Naive thymus-derived CD4-positive, alpha-beta T cell (primary cell): Measurements from ENCODE around the gene SLC37A1. TPM values are rescaled to one million over a fixed set of nuclear protein-coding genes. Genes with fewer than 3 reads are reported as not detected.

ENCODE experiments used
- ATAC-seq: fragments of 150-1000 bp; cut with Tn5 transposase; 2 replicates; pipeline ENCODE4 v1.10.0; 2021; ENCODE audit warnings: mild to moderate bottlenecking, moderate library complexity
- CTCF ChIA-PET: fragments of 350-600 bp; sonication (Branson Sonifier 250); formaldehyde crosslinking; loops from one replicate; lab custom pipeline; 2021; ENCODE audit warnings: antibody characterized with exemption; lab: Charles Lee
- POLR2A ChIA-PET: fragments of 350-600 bp; sonication (Branson Sonifier 250); formaldehyde crosslinking; loops from one replicate; lab custom pipeline; 2021; ENCODE audit warnings: antibody characterized with exemption, inconsistent platforms; lab: Charles Lee
- DNase-seq, 9 donors: peaks; one replicate each; pipeline versions ENCODE4 v3.0.0 to v3.0.0-alpha.2; 2020 to 2022; ENCODE audit warnings: mixed read lengths in 1 of 9
- H3K27ac ChIP-seq: one replicate; pipeline ENCODE4 v1.7.0; 2013; ENCODE audit warnings: mild to moderate bottlenecking, low read depth, low read length, moderate library complexity
- H3K27me3 ChIP-seq, 2 donors: one replicate each; pipeline ENCODE4 v1.7.0; 2013; ENCODE audit warnings: low read length in 2 of 2, mild to moderate bottlenecking in 2 of 2, moderate library complexity in 2 of 2; ENCODE audit not compliant: control insufficient read depth in 2 of 2, insufficient read depth in 2 of 2
- H3K36me3 ChIP-seq, 3 experiments: 1 replicate in 2 of 3; 2 replicates in 1 of 3; pipeline ENCODE4 v1.7.0; 2013; ENCODE audit warnings: low read length in 3 of 3, mild to moderate bottlenecking in 3 of 3, moderate library complexity in 1 of 3; ENCODE audit not compliant: insufficient read depth in 3 of 3, control insufficient read depth in 2 of 3
- H3K4me1 ChIP-seq, 2 donors: one replicate each; pipeline ENCODE4 v1.7.0; 2013; ENCODE audit warnings: low read length in 2 of 2, mild to moderate bottlenecking in 2 of 2, moderate library complexity in 1 of 2; ENCODE audit not compliant: control insufficient read depth in 2 of 2, insufficient read depth in 2 of 2
- H3K4me3 ChIP-seq: 2 replicates; pipeline ENCODE4 v1.7.0; 2013; ENCODE audit warnings: mild to moderate bottlenecking, low read length
- H3K9me3 ChIP-seq, 3 experiments: 1 replicate in 2 of 3; 2 replicates in 1 of 3; pipeline ENCODE4 v1.7.0; 2013; ENCODE audit warnings: low read length in 3 of 3; ENCODE audit not compliant: control insufficient read depth in 2 of 3
- H3K27ac Mint-ChIP-seq, 9 donors: one replicate each; pipeline ENCODE4 v1.8.0; 2020 to 2022; ENCODE audit warnings: mixed read lengths in 9 of 9, mild to moderate bottlenecking in 8 of 9, moderate library complexity in 5 of 9, inconsistent platforms in 2 of 9
- H3K27me3 Mint-ChIP-seq, 5 donors: one replicate each; pipeline ENCODE4 v1.8.0; 2021 to 2022; ENCODE audit warnings: mixed read lengths in 5 of 5, mild to moderate bottlenecking in 1 of 5
- H3K36me3 Mint-ChIP-seq, 5 donors: one replicate each; pipeline ENCODE4 v1.8.0; 2020 to 2022; ENCODE audit warnings: mixed read lengths in 5 of 5, mild to moderate bottlenecking in 3 of 5, inconsistent platforms in 1 of 5
- H3K4me1 Mint-ChIP-seq, 7 donors: one replicate each; pipeline ENCODE4 v1.8.0; 2020 to 2022; ENCODE audit warnings: mixed read lengths in 7 of 7, mild to moderate bottlenecking in 3 of 7, inconsistent platforms in 1 of 7
- H3K4me3 Mint-ChIP-seq, 10 donors: one replicate each; pipeline ENCODE4 v1.8.0; 2020 to 2022; ENCODE audit warnings: mild to moderate bottlenecking in 10 of 10, mixed read lengths in 10 of 10, moderate library complexity in 6 of 10, inconsistent platforms in 2 of 10
- H3K9me3 Mint-ChIP-seq, 11 donors: one replicate each; pipeline ENCODE4 v1.8.0; 2020 to 2022; ENCODE audit warnings: mixed read lengths in 11 of 11, mild to moderate bottlenecking in 4 of 11, inconsistent platforms in 1 of 11, moderate library complexity in 1 of 11
- intact Hi-C, 2 donors: fragments of 100-400 bp; cut with micrococcal nuclease; formaldehyde crosslinking; loops; one replicate each; pipeline ENCODE4 v1.15.1; 2023
- polyA plus RNA-seq, 2 donors: library from polyadenylated mRNA; unstranded; fragments of 300-500 nt; fragmentation: Illumina TruSeq; gene quantifications; one replicate each; pipeline ENCODE4 v1.2.3, GENCODE V29; 2021
- total RNA-seq, 6 experiments: library from RNA in 5 of 6; stranded (reverse) in 5 of 6; gene quantifications; 1 replicate in 5 of 6; 2 replicates in 1 of 6; pipeline ENCODE4 v1.2.3 and lab custom pipeline; 2021 to 2026

The SLC37A1 gene
- total and polyA plus RNA-seq, 7 experiments from 2014 or later, result 4.4 to 23.2 (median 15.8) TPM

- Histone ChIP-seq H3K9me3 (no peaks in the 10 kb centered on the region), H3K4me1 (peaks cover 0 to 13% of the 10 kb centered on the region in 2 donors), H3K27me3 (no peaks in the 10 kb centered on the region), H3K27ac (no peak overlapping the region), H3K4me3 (no peak overlapping the region), H3K36me3 (no peaks in the 10 kb centered on the region)
- H3K27me3 Mint-ChIP-seq, result no peaks in the 10 kb centered on the region
- H3K9me3 Mint-ChIP-seq, result no peaks in the 10 kb centered on the region
- intact Hi-C loops, result loop anchor here (1.0 to 5.0 kb wide), 5 partner anchors 59 to 240 kb away; partner anchors contain the start of gene PDE9A (in 1 of the 2)
- peak overlapping the region in 1 of 10 donors; percentile 25 for H3K4me3 Mint-ChIP-seq
- peak; percentile 81 for ATAC-seq
- POLR2A ChIA-PET, result interaction anchor here (1.1 kb wide), 1 partner anchor 299 kb away, joined by 6 read pairs; no protein-coding TSS in a partner anchor
- peak overlapping the region in 1 of 9 donors; percentile 15 for H3K27ac Mint-ChIP-seq
- DNase-seq, result peak; percentile 52 to 75 (median 68)
- peaks cover 0 to 29% (median 22%) of the 10 kb centered on the region in 7 donors for H3K4me1 Mint-ChIP-seq
- CTCF ChIA-PET, result interaction anchor here (0.6 to 2.6 kb wide), 12 partner anchors 10 to 397 kb away, joined by 3 to 25 read pairs (median 3); no protein-coding TSS in a partner anchor
- no peaks in the 10 kb centered on the region for H3K36me3 Mint-ChIP-seq
Measured at GRCh38 chr21:42593007-42593814, 79.6 kb downstream of the SLC37A1 start.

- ATAC-seq, result no peak
- ChIA-PET CTCF (interaction anchor here (2.0 to 2.6 kb wide), 2 partner anchors 224 kb away, joined by 7 to 25 read pairs; no protein-coding TSS in a partner anchor), POLR2A (no interaction called here)
- Histone ChIP-seq H3K4me3 (no peak overlapping the region), H3K9me3 (no peaks in the 10 kb centered on the region), H3K27me3 (no peaks in the 10 kb centered on the region), H3K36me3 (no peaks in the 10 kb centered on the region), H3K27ac (no peak overlapping the region), H3K4me1 (peaks cover 0 to 13% of the 10 kb centered on the region in 2 donors)
- Mint-ChIP-seq H3K9me3 (no peaks in the 10 kb centered on the region), H3K27ac (peak overlapping the region in 1 of 9 donors; percentile 28), H3K36me3 (no peaks in the 10 kb centered on the region), H3K4me3 (no peak overlapping the region), H3K4me1 (peaks cover 0 to 29% (median 22%) of the 10 kb centered on the region in 7 donors), H3K27me3 (no peaks in the 10 kb centered on the region)
- intact Hi-C loops, result loop anchor here in 1 of 2 donors (5.0 kb wide), 3 partner anchors 58 to 238 kb away; partner anchors contain the start of gene PDE9A
- no peak for DNase-seq
Measured at GRCh38 chr21:42594616-42595282, 81.1 kb downstream of the SLC37A1 start.

- no peaks in the 10 kb centered on the region for H3K27me3 ChIP-seq
- H3K4me1 ChIP-seq, result peaks cover 0 to 9% of the 10 kb centered on the region in 2 donors
- no peaks in the 10 kb centered on the region for H3K36me3 ChIP-seq
- no peaks in the 10 kb centered on the region for H3K9me3 ChIP-seq
- H3K36me3 Mint-ChIP-seq, result peaks cover 0 to 4% (median 0%) of the 10 kb centered on the region in 5 donors
- ChIA-PET CTCF (interaction anchor here (2.0 kb wide), 1 partner anchor 223 kb away, joined by 7 read pairs; no protein-coding TSS in a partner anchor), POLR2A (no interaction called here)
- H3K4me3 ChIP-seq, result no peak overlapping the region
- ATAC-seq (no peak), DNase-seq (no peak)
- H3K9me3 Mint-ChIP-seq, result no peaks in the 10 kb centered on the region
- intact Hi-C loops, result no loop called here
- no peak overlapping the region for H3K4me3 Mint-ChIP-seq
- H3K27me3 Mint-ChIP-seq, result no peaks in the 10 kb centered on the region
- no peak overlapping the region for H3K27ac Mint-ChIP-seq
- no peak overlapping the region for H3K27ac ChIP-seq
- peaks cover 0 to 26% (median 18%) of the 10 kb centered on the region in 7 donors for H3K4me1 Mint-ChIP-seq
Measured at GRCh38 chr21:42595283-42596187, 81.9 kb downstream of the SLC37A1 start.

GRCh38 chr21:42596657-42597056, 83.0 kb downstream of the SLC37A1 start:
- Mint-ChIP-seq H3K4me1 (peaks cover 0 to 15% (median 7%) of the 10 kb centered on the region in 7 donors), H3K4me3 (no peak overlapping the region), H3K9me3 (no peaks in the 10 kb centered on the region), H3K27ac (no peak overlapping the region), H3K27me3 (no peaks in the 10 kb centered on the region), H3K36me3 (peaks cover 0 to 4% (median 0%) of the 10 kb centered on the region in 5 donors)
- ChIA-PET CTCF (interaction anchor here (0.6 to 2.0 kb wide), 3 partner anchors 8 to 225 kb away, joined by 4 to 7 read pairs (median 6); no protein-coding TSS in a partner anchor), POLR2A (interaction anchor here (0.8 kb wide), 1 partner anchor 150 kb away, joined by 3 read pairs; no protein-coding TSS in a partner anchor)
- H3K4me1 ChIP-seq, result no peaks in the 10 kb centered on the region
- ATAC-seq (no peak), DNase-seq (no peak)
- H3K36me3 ChIP-seq, result no peaks in the 10 kb centered on the region
- no peaks in the 10 kb centered on the region for H3K27me3 ChIP-seq
- H3K4me3 ChIP-seq, result no peak overlapping the region
- no peak overlapping the region for H3K27ac ChIP-seq
- intact Hi-C loops, result no loop called here
- no peaks in the 10 kb centered on the region for H3K9me3 ChIP-seq

- peaks cover 0 to 2% (median 0%) of the 10 kb centered on the region in 11 donors for H3K9me3 Mint-ChIP-seq
Measured at GRCh38 chr21:42597487-42598158, 84.0 kb downstream of the SLC37A1 start.

More at GRCh38 chr21:42597487-42598158, 84.0 kb downstream of the SLC37A1 start:
- no peak for ATAC-seq
- no peak overlapping the region for H3K27ac Mint-ChIP-seq
- Histone ChIP-seq H3K4me1 (no peaks in the 10 kb centered on the region), H3K27ac (no peak overlapping the region), H3K27me3 (no peaks in the 10 kb centered on the region), H3K36me3 (no peaks in the 10 kb centered on the region), H3K9me3 (no peaks in the 10 kb centered on the region), H3K4me3 (no peak overlapping the region)
- intact Hi-C loops, result no loop called here
- DNase-seq, result no peak
- ChIA-PET POLR2A (no interaction called here), CTCF (interaction anchor here (1.3 kb wide), 1 partner anchor 224 kb away, joined by 6 read pairs; no protein-coding TSS in a partner anchor)
- H3K27me3 Mint-ChIP-seq, result no peaks in the 10 kb centered on the region
- peaks cover 0 to 4% (median 0%) of the 10 kb centered on the region in 5 donors for H3K36me3 Mint-ChIP-seq
- no peak overlapping the region for H3K4me3 Mint-ChIP-seq
- H3K4me1 Mint-ChIP-seq, result peaks cover 0 to 5% (median 1%) of the 10 kb centered on the region in 7 donors
